Measurements from ENCODE around the gene SLC16A5. TPM values are rescaled to one million over a fixed set of nuclear protein-coding genes. Genes with fewer than 3 reads are reported as not detected.

The SLC16A5 gene
- total RNA-seq, 6 experiments from 2014 or later, result 1.2 to 3.7 (median 1.7) TPM

DNA sequence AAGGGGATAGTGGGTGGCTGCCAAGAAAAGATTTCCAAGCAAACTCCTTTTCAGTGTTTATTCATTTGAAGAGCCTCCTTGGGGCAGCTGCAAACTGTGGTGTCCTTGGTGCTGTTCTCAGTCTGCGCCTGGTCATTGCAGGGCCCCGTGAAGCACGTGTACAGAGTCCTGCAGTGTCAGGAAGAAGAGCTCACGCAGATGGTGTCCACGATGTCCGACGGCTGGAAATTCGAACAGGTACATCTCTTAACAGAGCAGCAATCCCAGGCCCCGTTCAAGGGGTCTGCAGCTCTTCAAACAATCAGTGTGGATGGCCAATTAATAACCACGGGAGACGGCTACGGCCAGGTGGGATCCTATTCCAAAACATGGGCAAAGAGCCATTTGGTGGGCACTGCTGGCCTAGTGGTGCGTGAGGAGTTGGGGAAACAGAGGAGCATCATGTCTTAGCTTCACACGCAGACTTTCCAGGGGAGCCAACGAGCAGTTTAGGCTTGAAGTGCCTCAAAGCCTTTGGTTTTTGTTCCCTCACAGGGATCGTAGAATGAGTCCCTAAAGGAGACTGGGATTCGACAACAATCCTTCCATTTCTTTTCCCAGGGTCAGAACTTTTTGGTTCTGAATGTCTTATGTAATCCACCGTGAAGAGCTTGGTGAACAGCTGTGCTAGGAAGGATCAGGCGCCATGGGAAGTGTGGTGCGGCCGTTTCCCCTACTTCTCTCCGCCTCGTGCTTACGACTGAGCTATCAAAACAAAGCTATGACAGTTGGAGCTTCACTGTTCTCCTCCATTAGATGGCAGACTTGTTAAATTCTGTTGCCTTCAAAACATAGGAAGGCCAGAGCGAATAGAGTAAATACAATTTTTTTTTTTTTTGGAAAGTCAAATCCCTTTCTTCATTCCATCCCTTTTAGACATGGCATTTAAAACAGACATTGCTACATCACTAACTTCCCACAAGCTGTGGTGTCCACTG, 28.1 kb upstream of the SLC16A5 start:
- intact Hi-C loops (cut with DNase I), result loop anchor here in 1 of 2 donors (10.0 kb wide), 1 partner anchor 55 kb away; no protein-coding TSS in a partner anchor
- peak; percentile 80 to 93 (median 89) for ATAC-seq
- no peak overlapping the region for H3K4me3 ChIP-seq
- H3K9me3 ChIP-seq, result no peaks in the 10 kb centered on the region
- no peak for TF ChIP-seq POLR2A (IDR thresholded peaks at IDR 0.05)
- TF ChIP-seq, protein P1, sequence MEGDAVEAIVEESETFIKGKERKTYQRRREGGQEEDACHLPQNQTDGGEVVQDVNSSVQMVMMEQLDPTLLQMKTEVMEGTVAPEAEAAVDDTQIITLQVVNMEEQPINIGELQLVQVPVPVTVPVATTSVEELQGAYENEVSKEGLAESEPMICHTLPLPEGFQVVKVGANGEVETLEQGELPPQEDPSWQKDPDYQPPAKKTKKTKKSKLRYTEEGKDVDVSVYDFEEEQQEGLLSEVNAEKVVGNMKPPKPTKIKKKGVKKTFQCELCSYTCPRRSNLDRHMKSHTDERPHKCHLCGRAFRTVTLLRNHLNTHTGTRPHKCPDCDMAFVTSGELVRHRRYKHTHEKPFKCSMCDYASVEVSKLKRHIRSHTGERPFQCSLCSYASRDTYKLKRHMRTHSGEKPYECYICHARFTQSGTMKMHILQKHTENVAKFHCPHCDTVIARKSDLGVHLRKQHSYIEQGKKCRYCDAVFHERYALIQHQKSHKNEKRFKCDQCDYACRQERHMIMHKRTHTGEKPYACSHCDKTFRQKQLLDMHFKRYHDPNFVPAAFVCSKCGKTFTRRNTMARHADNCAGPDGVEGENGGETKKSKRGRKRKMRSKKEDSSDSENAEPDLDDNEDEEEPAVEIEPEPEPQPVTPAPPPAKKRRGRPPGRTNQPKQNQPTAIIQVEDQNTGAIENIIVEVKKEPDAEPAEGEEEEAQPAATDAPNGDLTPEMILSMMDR (IDR thresholded peaks at IDR 0.05), result peak; percentile 50 to 56 (median 54)
- no peaks in the 10 kb centered on the region for H3K27me3 ChIP-seq
- H3K4me1 ChIP-seq, result peaks cover 0 to 14% (median 0%) of the 10 kb centered on the region in 4 donors
- no peak for DNase-seq
- 51% methylated on average over 14 of the region's 25 CpGs for WGBS (ENCODE audit: insufficient coverage, low coverage, low lambda C conversion rate, missing lambda C conversion rate)
- peaks cover 0 to 34% (median 12%) of the 10 kb centered on the region in 4 donors for H3K36me3 ChIP-seq
- peak overlapping the region in 1 of 3 donors; percentile 16 for H3K27ac ChIP-seq

DNA sequence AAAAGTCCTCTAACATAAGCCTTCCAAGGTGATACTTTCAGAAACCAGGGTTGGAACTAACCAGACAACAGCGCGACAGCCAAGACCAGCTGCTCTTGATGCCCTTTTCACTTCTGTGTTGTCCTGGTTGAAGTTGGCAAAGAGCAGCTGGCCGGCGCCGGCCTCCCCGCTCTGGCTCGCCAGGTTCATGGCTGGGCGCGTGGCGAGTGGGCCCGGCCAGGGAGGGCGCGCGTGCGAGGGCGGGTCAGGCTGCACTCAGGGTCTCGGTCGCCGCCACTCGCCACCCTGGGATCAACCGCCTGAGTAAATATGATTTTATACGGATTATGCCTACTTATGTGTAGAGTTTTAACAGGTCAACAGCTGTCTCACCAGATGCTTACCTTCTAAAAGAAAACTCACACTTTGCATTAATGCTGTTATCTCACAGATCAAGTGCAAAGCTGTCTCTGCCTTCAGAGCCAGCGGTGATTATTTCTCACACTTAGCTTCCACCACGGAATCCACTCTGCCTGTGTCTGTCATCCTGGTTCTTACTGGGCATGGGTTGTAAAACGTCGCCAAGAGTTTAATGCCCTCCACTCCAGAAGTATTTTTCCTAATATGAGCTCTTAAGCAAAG, 27.2 kb upstream of the SLC16A5 start:
- Histone ChIP-seq H3K27me3 (no peaks in the 10 kb centered on the region), H3K4me3 (no peak overlapping the region), H3K36me3 (peaks cover 0 to 28% (median 12%) of the 10 kb centered on the region in 4 donors), H3K27ac (no peak overlapping the region), H3K9me3 (no peaks in the 10 kb centered on the region), H3K4me1 (peaks cover 0 to 14% (median 0%) of the 10 kb centered on the region in 4 donors)
- ATAC-seq (peak; percentile 65 to 83 (median 81)), DNase-seq (peak in 1 of 3 donors; percentile 72)
- 49% methylated on average over 24 of the region's 26 CpGs for WGBS (ENCODE audit: insufficient coverage, low coverage, low lambda C conversion rate, missing lambda C conversion rate)
- intact Hi-C loops (cut with DNase I), result loop anchor here in 1 of 2 donors (10.0 kb wide), 1 partner anchor 54 kb away; no protein-coding TSS in a partner anchor
- TF ChIP-seq, protein P1 (IDR thresholded peaks at IDR 0.05), result no peak
- TF ChIP-seq POLR2A (IDR thresholded peaks at IDR 0.05), result no peak

DNA sequence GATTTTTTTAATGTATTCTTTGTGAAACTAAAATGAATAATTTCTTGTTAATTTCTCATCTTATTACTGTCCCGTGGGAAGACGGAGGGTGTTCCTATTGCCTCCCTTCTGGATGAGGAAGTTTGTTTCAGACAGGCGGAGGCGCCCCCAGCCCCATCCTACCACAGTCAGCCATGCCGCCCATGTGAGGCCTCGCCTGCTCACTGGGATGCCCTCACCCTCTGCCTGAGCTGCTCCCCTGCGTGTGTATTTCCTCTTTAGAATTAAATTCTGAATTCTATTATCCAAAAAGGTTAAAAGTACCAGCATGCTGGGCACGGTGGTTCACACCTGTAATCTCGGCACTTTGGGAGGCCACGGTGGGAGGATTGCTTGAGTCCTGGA, 26.7 kb upstream of the SLC16A5 start:
- H3K4me1 ChIP-seq, result peaks cover 0 to 14% (median 0%) of the 10 kb centered on the region in 4 donors
- intact Hi-C loops (cut with DNase I), result loop anchor here in 1 of 2 donors (10.0 kb wide), 1 partner anchor 54 kb away; no protein-coding TSS in a partner anchor
- H3K4me3 ChIP-seq, result no peak overlapping the region
- H3K9me3 ChIP-seq, result no peaks in the 10 kb centered on the region
- peaks cover 0 to 28% (median 12%) of the 10 kb centered on the region in 4 donors for H3K36me3 ChIP-seq
- no peaks in the 10 kb centered on the region for H3K27me3 ChIP-seq
- no peak for TF ChIP-seq POLR2A (IDR thresholded peaks at IDR 0.05)
- TF ChIP-seq, protein P1 (IDR thresholded peaks at IDR 0.05), result no peak
- WGBS (ENCODE audit: insufficient coverage, low coverage, low lambda C conversion rate, missing lambda C conversion rate), result 86% methylated on average over 9 of the region's 10 CpGs
- DNase-seq, result no peak
- no peak for ATAC-seq
- no peak overlapping the region for H3K27ac ChIP-seq

DNA sequence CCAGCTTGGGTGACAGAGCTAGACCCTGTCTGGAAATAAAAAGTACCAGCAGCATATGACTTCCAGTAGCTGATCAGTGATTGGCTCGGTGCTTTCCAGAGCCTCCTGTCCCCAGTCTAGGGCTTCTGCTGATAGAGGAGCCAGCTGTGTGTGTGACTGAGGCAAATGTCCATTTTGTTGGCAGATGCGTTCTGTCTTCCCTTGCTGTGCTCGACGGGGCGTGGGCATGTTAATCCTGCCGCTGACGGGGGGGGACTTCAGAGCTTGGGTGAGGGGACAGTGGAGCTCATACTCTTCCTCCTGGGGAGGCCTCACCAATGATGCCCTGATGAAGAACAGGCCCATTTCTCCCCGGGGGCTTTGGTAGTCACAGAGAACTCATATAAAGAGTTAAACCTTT, 26.1 kb upstream of the SLC16A5 start:
- no peak overlapping the region for H3K27ac ChIP-seq
- intact Hi-C loops (cut with DNase I), result loop anchor here in 1 of 2 donors (10.0 kb wide), 1 partner anchor 53 kb away; no protein-coding TSS in a partner anchor
- peaks cover 0 to 23% (median 12%) of the 10 kb centered on the region in 4 donors for H3K36me3 ChIP-seq
- no peaks in the 10 kb centered on the region for H3K27me3 ChIP-seq
- peaks cover 0 to 14% (median 0%) of the 10 kb centered on the region in 4 donors for H3K4me1 ChIP-seq
- TF ChIP-seq POLR2A (IDR thresholded peaks at IDR 0.05), result no peak
- TF ChIP-seq, protein P1 (IDR thresholded peaks at IDR 0.05), result no peak
- ATAC-seq (no peak), DNase-seq (no peak)
- WGBS (ENCODE audit: insufficient coverage, low coverage, low lambda C conversion rate, missing lambda C conversion rate), result 92% methylated on average over 6 of the region's 8 CpGs
- H3K4me3 ChIP-seq, result no peak overlapping the region
- no peaks in the 10 kb centered on the region for H3K9me3 ChIP-seq
